HEK293 (cell line): ENCODE data around the gene SPATA6L.

Source experiments
- PBX3 ChIP-seq: sonication (generic); formaldehyde crosslinking; IDR thresholded peaks from 2 replicates; pipeline ENCODE4 v1.8.1; 2022; ENCODE audit warnings: mild to moderate bottlenecking, moderate library complexity, missing genetic modification reagents
- SP7 ChIP-seq: fragments of 450-650 bp; formaldehyde crosslinking; IDR thresholded peaks from 2 replicates; pipeline ENCODE4 v1.5.1; 2016; ENCODE audit warnings: missing biosample characterization, missing genetic modification characterization
- ZBTB8A ChIP-seq: fragments of 450-650 bp; formaldehyde crosslinking; IDR thresholded peaks from 2 replicates; pipeline ENCODE4 v1.5.1; 2016; ENCODE audit warnings: missing biosample characterization, missing genetic modification characterization
- ZNF10 ChIP-seq: fragments of 450-650 bp; formaldehyde crosslinking; IDR thresholded peaks from 2 replicates; pipeline ENCODE4 v1.5.1; 2017; ENCODE audit warnings: missing biosample characterization, missing genetic modification characterization
- ZNF24 ChIP-seq: fragments of 450-650 bp; formaldehyde crosslinking; IDR thresholded peaks from 2 replicates; pipeline ENCODE4 v1.5.1; 2016; ENCODE audit warnings: missing biosample characterization, missing genetic modification characterization
- ZNF292 ChIP-seq: fragments of 450-650 bp; formaldehyde crosslinking; IDR thresholded peaks from 2 replicates; pipeline ENCODE4 v1.5.1; 2016; ENCODE audit warnings: low read depth, missing biosample characterization, missing genetic modification characterization, borderline replicate concordance
- ZNF549 ChIP-seq: fragments of 450-650 bp; IDR thresholded peaks from 2 replicates; pipeline ENCODE4 v1.5.1; 2018; ENCODE audit warnings: missing biosample characterization, missing genetic modification characterization, mild to moderate bottlenecking, inconsistent platforms, moderate library complexity
- ZNF624 ChIP-seq: fragments of 450-650 bp; formaldehyde crosslinking; IDR thresholded peaks from 2 replicates; pipeline ENCODE4 v1.5.1; 2017; ENCODE audit warnings: missing biosample characterization, missing genetic modification characterization
- ZNF747 ChIP-seq: fragments of 450-650 bp; formaldehyde crosslinking; IDR thresholded peaks from 2 replicates; pipeline ENCODE4 v1.5.1; 2016; ENCODE audit warnings: missing biosample characterization, missing genetic modification characterization
- TF ChIP-seq, protein P1 (sequence below): fragments of 450-650 bp; formaldehyde crosslinking; IDR thresholded peaks from 2 replicates; pipeline ENCODE4 v1.5.1; 2016; ENCODE audit warnings: missing biosample characterization, missing genetic modification characterization
- TF ChIP-seq, protein P2 (sequence below): fragments of 450-650 bp; formaldehyde crosslinking; IDR thresholded peaks from 2 replicates; pipeline ENCODE4 v1.5.1; 2016; ENCODE audit warnings: missing biosample characterization, missing genetic modification characterization

DNA sequence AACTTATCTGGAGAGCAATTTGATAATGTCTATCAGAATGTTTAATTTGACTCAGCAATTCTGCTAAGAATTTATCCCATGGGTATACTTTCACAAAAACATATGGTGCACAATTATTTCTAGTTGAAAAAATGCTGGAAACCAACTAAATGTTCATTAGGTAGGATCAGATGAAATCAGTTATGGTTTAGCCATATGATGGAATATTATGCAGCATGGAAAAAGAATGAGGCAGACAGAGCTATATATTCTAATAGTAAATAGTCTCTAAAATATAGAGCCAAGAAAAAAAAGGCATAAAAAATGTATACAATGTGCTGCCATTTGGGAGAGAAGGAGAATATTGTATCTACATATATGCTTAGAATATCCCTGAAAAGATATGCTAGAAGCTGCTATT is 3.6 kb upstream of the SPATA6L start:
- no peak for TF ChIP-seq ZNF292 (tag by site-specific recombination)
- no peak for TF ChIP-seq ZNF24 (tag by site-specific recombination)
- TF ChIP-seq, protein P1, sequence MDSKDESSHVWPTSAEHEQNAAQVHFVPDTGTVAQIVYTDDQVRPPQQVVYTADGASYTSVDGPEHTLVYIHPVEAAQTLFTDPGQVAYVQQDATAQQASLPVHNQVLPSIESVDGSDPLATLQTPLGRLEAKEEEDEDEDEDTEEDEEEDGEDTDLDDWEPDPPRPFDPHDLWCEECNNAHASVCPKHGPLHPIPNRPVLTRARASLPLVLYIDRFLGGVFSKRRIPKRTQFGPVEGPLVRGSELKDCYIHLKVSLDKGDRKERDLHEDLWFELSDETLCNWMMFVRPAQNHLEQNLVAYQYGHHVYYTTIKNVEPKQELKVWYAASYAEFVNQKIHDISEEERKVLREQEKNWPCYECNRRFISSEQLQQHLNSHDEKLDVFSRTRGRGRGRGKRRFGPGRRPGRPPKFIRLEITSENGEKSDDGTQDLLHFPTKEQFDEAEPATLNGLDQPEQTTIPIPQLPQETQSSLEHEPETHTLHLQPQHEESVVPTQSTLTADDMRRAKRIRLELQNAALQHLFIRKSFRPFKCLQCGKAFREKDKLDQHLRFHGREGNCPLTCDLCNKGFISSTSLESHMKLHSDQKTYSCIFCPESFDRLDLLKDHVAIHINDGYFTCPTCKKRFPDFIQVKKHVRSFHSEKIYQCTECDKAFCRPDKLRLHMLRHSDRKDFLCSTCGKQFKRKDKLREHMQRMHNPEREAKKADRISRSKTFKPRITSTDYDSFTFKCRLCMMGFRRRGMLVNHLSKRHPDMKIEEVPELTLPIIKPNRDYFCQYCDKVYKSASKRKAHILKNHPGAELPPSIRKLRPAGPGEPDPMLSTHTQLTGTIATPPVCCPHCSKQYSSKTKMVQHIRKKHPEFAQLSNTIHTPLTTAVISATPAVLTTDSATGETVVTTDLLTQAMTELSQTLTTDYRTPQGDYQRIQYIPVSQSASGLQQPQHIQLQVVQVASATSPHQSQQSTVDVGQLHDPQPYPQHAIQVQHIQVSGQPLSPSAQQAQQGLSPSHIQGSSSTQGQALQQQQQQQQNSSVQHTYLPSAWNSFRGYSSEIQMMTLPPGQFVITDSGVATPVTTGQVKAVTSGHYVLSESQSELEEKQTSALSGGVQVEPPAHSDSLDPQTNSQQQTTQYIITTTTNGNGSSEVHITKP (tag by site-specific recombination) = no peak
- no peak for TF ChIP-seq ZNF747
- TF ChIP-seq ZBTB8A (tag by site-specific recombination) = no peak
- TF ChIP-seq, protein P2, sequence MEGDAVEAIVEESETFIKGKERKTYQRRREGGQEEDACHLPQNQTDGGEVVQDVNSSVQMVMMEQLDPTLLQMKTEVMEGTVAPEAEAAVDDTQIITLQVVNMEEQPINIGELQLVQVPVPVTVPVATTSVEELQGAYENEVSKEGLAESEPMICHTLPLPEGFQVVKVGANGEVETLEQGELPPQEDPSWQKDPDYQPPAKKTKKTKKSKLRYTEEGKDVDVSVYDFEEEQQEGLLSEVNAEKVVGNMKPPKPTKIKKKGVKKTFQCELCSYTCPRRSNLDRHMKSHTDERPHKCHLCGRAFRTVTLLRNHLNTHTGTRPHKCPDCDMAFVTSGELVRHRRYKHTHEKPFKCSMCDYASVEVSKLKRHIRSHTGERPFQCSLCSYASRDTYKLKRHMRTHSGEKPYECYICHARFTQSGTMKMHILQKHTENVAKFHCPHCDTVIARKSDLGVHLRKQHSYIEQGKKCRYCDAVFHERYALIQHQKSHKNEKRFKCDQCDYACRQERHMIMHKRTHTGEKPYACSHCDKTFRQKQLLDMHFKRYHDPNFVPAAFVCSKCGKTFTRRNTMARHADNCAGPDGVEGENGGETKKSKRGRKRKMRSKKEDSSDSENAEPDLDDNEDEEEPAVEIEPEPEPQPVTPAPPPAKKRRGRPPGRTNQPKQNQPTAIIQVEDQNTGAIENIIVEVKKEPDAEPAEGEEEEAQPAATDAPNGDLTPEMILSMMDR = no peak
- no peak for TF ChIP-seq ZNF10 (tag by site-specific recombination)
- TF ChIP-seq ZNF624 = no peak
- no peak for TF ChIP-seq PBX3 (CRISPR knock-in tag)
- no peak for TF ChIP-seq SP7 (tag by site-specific recombination)
- no peak for TF ChIP-seq ZNF549 (tag by site-specific recombination)
